ENCODE results near the gene TNRC18.

DNA sequence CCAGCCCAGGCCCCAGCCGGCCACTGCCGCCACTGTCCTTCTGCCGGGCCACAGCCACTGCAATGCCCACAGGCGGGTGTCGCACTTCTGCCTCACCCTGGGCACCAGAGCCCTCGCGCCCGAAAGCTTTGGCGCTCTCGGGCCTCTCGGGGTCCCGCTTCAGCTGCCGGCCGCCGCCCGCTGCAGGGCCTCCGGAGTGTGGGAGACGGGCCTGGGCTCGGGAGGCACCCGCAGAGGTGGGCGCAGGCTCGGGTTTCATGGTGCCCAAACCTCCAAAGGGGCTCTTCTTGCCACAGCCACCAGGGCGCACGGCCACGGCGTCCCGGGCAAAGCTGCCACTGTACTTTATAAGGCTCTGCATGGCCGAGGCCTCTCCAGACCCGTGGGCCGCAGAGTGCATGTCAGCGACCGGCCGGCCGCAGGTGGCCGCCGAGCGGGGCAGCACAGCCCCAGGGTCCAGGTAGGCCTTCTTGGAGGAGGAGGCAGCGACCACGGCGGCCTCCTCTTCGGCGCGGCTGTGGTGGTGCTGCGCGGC lies 35.9 kb downstream of the TNRC18 start:
- TF ChIP-seq ZNF311 (CRISPR knock-in tag; IDR thresholded peaks at IDR 0.05), result no peak
- TF ChIP-seq CHD4 (IDR thresholded peaks at IDR 0.05; ENCODE audit: insufficient read depth, insufficient replicate concordance, low read depth, low read length, poor library complexity, severe bottlenecking), result no peak
- TF ChIP-seq, protein P1, sequence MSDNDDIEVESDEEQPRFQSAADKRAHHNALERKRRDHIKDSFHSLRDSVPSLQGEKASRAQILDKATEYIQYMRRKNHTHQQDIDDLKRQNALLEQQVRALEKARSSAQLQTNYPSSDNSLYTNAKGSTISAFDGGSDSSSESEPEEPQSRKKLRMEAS (CRISPR knock-in tag; IDR thresholded peaks at IDR 0.05), result no peak
- TF ChIP-seq RFX1 (IDR thresholded peaks at IDR 0.05), result no peak
- TF ChIP-seq, protein P2, sequence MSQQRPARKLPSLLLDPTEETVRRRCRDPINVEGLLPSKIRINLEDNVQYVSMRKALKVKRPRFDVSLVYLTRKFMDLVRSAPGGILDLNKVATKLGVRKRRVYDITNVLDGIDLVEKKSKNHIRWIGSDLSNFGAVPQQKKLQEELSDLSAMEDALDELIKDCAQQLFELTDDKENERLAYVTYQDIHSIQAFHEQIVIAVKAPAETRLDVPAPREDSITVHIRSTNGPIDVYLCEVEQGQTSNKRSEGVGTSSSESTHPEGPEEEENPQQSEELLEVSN (IDR thresholded peaks at IDR 0.05; ENCODE audit: borderline replicate concordance in 1 of 2, extremely low read depth in 1 of 2, insufficient read depth in 1 of 2, insufficient read length in 1 of 2, low read depth in 1 of 2, low read length in 1 of 2, poor library complexity in 1 of 2, severe bottlenecking in 1 of 2), result no peak
- TF ChIP-seq LARP7 (IDR thresholded peaks at IDR 0.05), result no peak
- no peak for TF ChIP-seq HNRNPH1 (optimal IDR thresholded peaks at IDR 0.05; ENCODE audit: low read depth, low read length)
- TF ChIP-seq SMAD3 (CRISPR knock-in tag; conservative IDR thresholded peaks at IDR 0.05), result no peak
- TF ChIP-seq, protein P3, sequence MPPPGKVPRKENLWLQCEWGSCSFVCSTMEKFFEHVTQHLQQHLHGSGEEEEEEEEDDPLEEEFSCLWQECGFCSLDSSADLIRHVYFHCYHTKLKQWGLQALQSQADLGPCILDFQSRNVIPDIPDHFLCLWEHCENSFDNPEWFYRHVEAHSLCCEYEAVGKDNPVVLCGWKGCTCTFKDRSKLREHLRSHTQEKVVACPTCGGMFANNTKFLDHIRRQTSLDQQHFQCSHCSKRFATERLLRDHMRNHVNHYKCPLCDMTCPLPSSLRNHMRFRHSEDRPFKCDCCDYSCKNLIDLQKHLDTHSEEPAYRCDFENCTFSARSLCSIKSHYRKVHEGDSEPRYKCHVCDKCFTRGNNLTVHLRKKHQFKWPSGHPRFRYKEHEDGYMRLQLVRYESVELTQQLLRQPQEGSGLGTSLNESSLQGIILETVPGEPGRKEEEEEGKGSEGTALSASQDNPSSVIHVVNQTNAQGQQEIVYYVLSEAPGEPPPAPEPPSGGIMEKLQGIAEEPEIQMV (tag; conservative IDR thresholded peaks at IDR 0.05; ENCODE audit: low read depth), result no peak
- no peak for TF ChIP-seq TEAD4 (IDR thresholded peaks at IDR 0.05; ENCODE audit: low read length)
- TF ChIP-seq TEAD4 (CRISPR knock-in tag; IDR thresholded peaks at IDR 0.05; ENCODE audit: borderline replicate concordance), result no peak
- TF ChIP-seq MYNN (IDR thresholded peaks at IDR 0.05), result no peak
- no peak for TF ChIP-seq MYNN (CRISPR knock-in tag; IDR thresholded peaks at IDR 0.05)
- TF ChIP-seq EZH2 (IDR thresholded peaks at IDR 0.05; ENCODE audit: borderline replicate concordance, low read depth, low read length), result no peak
